G401 (cell line): ENCODE measurements around the gene CNP. TPM values are rescaled to one million over a fixed set of nuclear protein-coding genes. Genes with fewer than 3 reads are reported as not detected.

Source experiments
- DNase-seq: peaks from one replicate; pipeline ENCODE4 v3.0.0-alpha.2; 2015; ENCODE audit warnings: low spot score
- in situ Hi-C: cut with HindIII; loops from 2 replicates; pipeline ENCODE4 v1.10.0; 2016; ENCODE audit warnings: low sequenced_read_pairs, mixed read lengths
- total RNA-seq: library from RNA; depleted of rRNA; stranded (reverse); fragments of >200 nt; shearing (Covaris generic); gene quantifications from 2 replicates; pipeline ENCODE4 v1.2.3, GENCODE V29; 2014

CNP gene
- total RNA-seq, 1 experiment from 2014 or later = 76.7 TPM

- DNase-seq = no peak
- in situ Hi-C loops = no loop called here
Measured at GRCh38 chr17:41967921-41968578, 1.5 kb downstream of the CNP start.

GRCh38 chr17:41968676-41969075, 2.1 kb downstream of the CNP start:
- in situ Hi-C loops = no loop called here
- no peak for DNase-seq

- no peak for DNase-seq
- in situ Hi-C loops = no loop called here
Measured at GRCh38 chr17:41970901-41971331, 4.3 kb downstream of the CNP start.

- DNase-seq = no peak
- in situ Hi-C loops = no loop called here
Measured at GRCh38 chr17:41971721-41972523, 5.3 kb downstream of the CNP start.

- no peak for DNase-seq
- in situ Hi-C loops = no loop called here
Measured at GRCh38 chr17:41972571-41973407, 6.2 kb downstream of the CNP start.

GRCh38 chr17:41973408-41973811, 6.8 kb downstream of the CNP start:
- in situ Hi-C loops = no loop called here
- DNase-seq = no peak

- DNase-seq = no peak
- in situ Hi-C loops = no loop called here
Measured at GRCh38 chr17:41974031-41974430, 7.4 kb downstream of the CNP start.

GRCh38 chr17:41974658-41975057, 8.1 kb downstream of the CNP start:
- in situ Hi-C loops = no loop called here
- DNase-seq = no peak

- in situ Hi-C loops = no loop called here
Measured at GRCh38 chr17:41975099-41976083, 8.8 kb downstream of the CNP start.

GRCh38 chr17:41976142-41976768, 9.7 kb downstream of the CNP start:
- no peak for DNase-seq
- in situ Hi-C loops = no loop called here

More at GRCh38 chr17:41975099-41976083, 8.8 kb downstream of the CNP start:
- no peak for DNase-seq

GRCh38 chr17:41977991-41978390, 11.4 kb downstream of the CNP start:
- in situ Hi-C loops = no loop called here
- no peak for DNase-seq

GRCh38 chr17:41982026-41982760, 15.6 kb downstream of the CNP start:
- DNase-seq = no peak
- in situ Hi-C loops = no loop called here

GRCh38 chr17:41984454-41984853, 17.9 kb downstream of the CNP start:
- no peak for DNase-seq
- in situ Hi-C loops = no loop called here

GRCh38 chr17:41985919-41986318, 19.3 kb downstream of the CNP start:
- in situ Hi-C loops = no loop called here

GRCh38 chr17:41986634-41987033, 20.0 kb downstream of the CNP start:
- in situ Hi-C loops = no loop called here

More at GRCh38 chr17:41985919-41986318, 19.3 kb downstream of the CNP start:
- DNase-seq = no peak

GRCh38 chr17:41987642-41988041, 21.0 kb downstream of the CNP start:
- DNase-seq = no peak
- in situ Hi-C loops = no loop called here

More at GRCh38 chr17:41986634-41987033, 20.0 kb downstream of the CNP start:
- no peak for DNase-seq

GRCh38 chr17:41988418-41988817, 21.8 kb downstream of the CNP start:
- in situ Hi-C loops = no loop called here
- DNase-seq = no peak
